Measurements from ENCODE around the gene GPATCH4.

GPATCH4 gene

DNA sequence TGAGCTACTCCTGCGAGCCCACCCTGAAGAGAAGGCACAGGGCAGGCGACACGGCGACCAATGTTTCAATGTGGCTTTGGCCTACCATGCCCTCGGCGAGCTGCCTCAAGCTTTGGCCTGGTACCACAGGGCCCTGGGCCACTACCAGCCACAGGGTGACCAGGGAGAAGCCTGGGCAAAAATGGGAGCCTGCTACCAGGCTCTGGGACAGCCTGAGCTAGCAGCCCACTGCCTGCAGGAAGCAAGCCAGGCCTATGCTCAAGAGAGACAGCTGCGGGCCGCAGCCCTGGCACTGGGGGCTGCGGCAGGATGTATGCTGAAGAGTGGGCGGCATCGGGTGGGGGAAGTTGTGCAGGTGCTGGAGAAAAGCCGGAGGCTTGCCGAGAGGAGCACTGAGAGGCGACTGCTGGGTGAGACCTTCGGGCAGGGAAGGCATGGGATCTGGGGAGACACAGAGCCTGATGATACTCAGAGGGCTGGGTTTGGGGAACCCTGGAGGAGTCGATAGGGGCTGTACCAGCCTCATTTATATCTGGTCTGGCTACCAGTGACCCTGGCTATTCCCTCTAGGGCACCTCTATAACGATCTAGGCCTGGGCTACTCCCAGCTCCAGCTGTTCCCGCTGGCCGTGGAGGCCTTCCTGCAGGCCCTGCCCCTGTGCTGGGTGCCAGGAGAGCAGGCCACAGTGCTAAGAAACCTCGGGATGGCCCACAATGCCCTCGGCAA, 19.5 kb downstream of the GPATCH4 start:
- Mint-ChIP-seq H3K27me3 (no peaks in the 10 kb centered on the region), H3K4me1 (ENCODE audit: low read depth) (peaks cover 41% of the 10 kb centered on the region), H3K27ac (peak overlapping the region; percentile 98), H3K4me3 (peak overlapping the region; percentile 97), H3K9me3 (no peaks in the 10 kb centered on the region), H3K36me3 (ENCODE audit: low read depth) (peaks cover 10% of the 10 kb centered on the region)

GRCh38 chr1:156579472-156579871, 21.8 kb downstream of the GPATCH4 start, which contains the start of gene TTC24:
Gene TTC24 (plus strand): TSS chr1:156579723. CDS start chr1:156581365, 1,642 bp downstream.
- H3K27ac Mint-ChIP-seq = no peak within 1 kb of the TSS
- H3K4me3 Mint-ChIP-seq = no peak within 1 kb of the TSS
- H3K9me3 Mint-ChIP-seq = no peaks in the 10 kb centered on the region
- peaks cover 38% of the 10 kb centered on the region for H3K4me1 Mint-ChIP-seq (ENCODE audit: low read depth)
- H3K27me3 Mint-ChIP-seq = no peaks in the 10 kb centered on the region
- no peaks in the 10 kb centered on the region for H3K36me3 Mint-ChIP-seq (ENCODE audit: low read depth)

GRCh38 chr1:156578055-156578454, 23.2 kb downstream of the GPATCH4 start:
- Mint-ChIP-seq H3K9me3 (no peaks in the 10 kb centered on the region), H3K27ac (no peak overlapping the region), H3K27me3 (peaks cover 3% of the 10 kb centered on the region), H3K4me3 (no peak overlapping the region), H3K36me3 (ENCODE audit: low read depth) (no peaks in the 10 kb centered on the region), H3K4me1 (ENCODE audit: low read depth) (peaks cover 24% of the 10 kb centered on the region)

GRCh38 chr1:156577550-156577949, 23.7 kb downstream of the GPATCH4 start:
- Mint-ChIP-seq H3K4me1 (ENCODE audit: low read depth) (peaks cover 23% of the 10 kb centered on the region), H3K27me3 (peaks cover 8% of the 10 kb centered on the region), H3K27ac (no peak overlapping the region), H3K36me3 (ENCODE audit: low read depth) (peaks cover under 1% of the 10 kb centered on the region), H3K9me3 (no peaks in the 10 kb centered on the region), H3K4me3 (no peak overlapping the region)

- H3K36me3 Mint-ChIP-seq (ENCODE audit: low read depth) = peaks cover 4% of the 10 kb centered on the region
- H3K4me1 Mint-ChIP-seq (ENCODE audit: low read depth) = peaks cover 24% of the 10 kb centered on the region
- peaks cover 25% of the 10 kb centered on the region for H3K27me3 Mint-ChIP-seq
- H3K4me3 Mint-ChIP-seq = no peak overlapping the region
- H3K27ac Mint-ChIP-seq = no peak overlapping the region
- no peaks in the 10 kb centered on the region for H3K9me3 Mint-ChIP-seq
These were observed 27.1 kb downstream of the GPATCH4 start for GRCh38 chr1:156574039-156574633.

DNA sequence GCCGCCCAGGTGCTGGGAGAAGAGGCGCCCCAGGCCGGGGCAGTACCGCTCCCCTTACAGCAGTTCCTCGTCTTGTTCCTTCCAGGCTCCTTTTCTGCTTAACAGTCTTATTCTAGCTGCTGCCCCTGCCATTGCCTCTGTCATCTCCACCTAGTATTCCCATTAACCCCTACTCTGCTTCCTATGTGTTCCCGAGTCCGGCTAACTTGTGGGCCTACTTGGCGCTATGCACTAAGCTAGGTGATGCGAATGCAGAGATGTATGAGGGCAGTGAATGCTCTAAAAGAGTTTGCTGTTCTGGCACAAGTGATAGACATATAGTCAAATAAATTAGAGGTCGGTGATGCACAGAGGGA, 28.6 kb downstream of the GPATCH4 start:
- H3K9me3 Mint-ChIP-seq = no peaks in the 10 kb centered on the region
- H3K4me3 Mint-ChIP-seq = peak overlapping the region; percentile 100
- peak overlapping the region; percentile 89 for H3K27ac Mint-ChIP-seq
- peaks cover 4% of the 10 kb centered on the region for H3K36me3 Mint-ChIP-seq (ENCODE audit: low read depth)
- peaks cover 25% of the 10 kb centered on the region for H3K27me3 Mint-ChIP-seq
- peaks cover 24% of the 10 kb centered on the region for H3K4me1 Mint-ChIP-seq (ENCODE audit: low read depth)

DNA sequence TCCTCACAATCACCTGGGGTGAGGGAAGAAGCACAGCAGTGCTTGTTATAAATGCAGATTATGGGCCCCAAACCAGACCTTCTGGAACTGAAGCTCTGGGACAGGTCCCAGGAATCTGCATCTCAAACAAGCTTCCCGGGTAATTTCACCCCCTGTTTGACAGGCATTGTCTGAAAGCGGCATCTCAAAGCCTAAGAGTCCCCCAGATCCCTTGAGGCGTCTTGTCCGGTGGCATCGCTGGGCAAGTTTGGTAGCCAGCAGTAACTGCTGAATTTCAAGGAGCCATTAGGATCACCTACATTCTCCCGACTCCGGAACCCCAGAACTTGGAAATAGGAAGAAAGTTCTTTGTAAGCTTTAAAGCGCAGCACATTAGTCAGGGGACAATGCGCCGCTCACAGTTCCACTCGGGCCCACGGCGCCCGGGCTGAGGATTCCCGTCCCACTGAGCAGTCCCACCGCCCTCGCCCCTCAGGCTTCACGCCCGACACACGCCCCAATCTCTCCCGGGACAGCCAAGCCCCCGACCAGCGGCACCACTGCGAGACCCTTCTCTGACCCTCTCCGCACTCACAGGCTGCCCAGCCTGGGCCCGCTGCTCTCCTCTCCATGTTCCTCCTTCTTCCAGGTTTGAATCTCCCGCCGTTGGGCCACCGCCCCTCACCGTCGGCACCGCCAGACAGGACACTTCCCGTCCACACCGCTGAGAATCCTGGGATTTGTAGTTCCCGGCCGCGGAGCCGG, 29.2 kb downstream of the GPATCH4 start, which contains the start of gene IQGAP3:
IQGAP3 (minus strand) TSS at position 647 of the 744 bp plus-strand sequence; CDS start at position 611, 36 bp downstream.
- H3K27ac Mint-ChIP-seq = peak within 1 kb of the TSS; percentile 89
- peaks cover 24% of the 10 kb centered on the region for H3K4me1 Mint-ChIP-seq (ENCODE audit: low read depth)
- H3K36me3 Mint-ChIP-seq (ENCODE audit: low read depth) = peaks cover 4% of the 10 kb centered on the region
- peak within 1 kb of the TSS; percentile 100 for H3K4me3 Mint-ChIP-seq
- peaks cover 25% of the 10 kb centered on the region for H3K27me3 Mint-ChIP-seq
- H3K9me3 Mint-ChIP-seq = no peaks in the 10 kb centered on the region

GRCh38 chr1:156571261-156571852, 29.9 kb downstream of the GPATCH4 start:
- peak overlapping the region; percentile 100 for H3K4me3 Mint-ChIP-seq
- peaks cover 4% of the 10 kb centered on the region for H3K36me3 Mint-ChIP-seq (ENCODE audit: low read depth)

DNA sequence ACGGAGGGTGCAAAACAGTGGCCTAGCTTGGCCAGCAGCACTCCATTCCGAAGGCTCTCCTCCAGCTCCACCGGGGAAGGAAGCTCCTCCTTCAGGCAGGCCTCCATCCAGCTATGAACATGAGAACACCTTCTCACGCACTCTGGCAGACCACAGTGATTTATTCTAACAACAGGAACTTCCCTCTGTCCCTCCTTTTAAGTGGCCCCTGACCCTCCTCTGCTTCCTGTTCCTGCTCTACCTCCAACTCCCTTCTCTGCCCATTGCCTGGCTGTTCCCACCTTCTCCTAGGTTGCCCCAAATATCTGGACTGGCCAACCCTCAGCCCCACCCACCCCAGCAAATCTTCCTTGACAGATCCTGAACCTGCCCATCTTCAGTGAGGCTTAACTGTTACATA, 34.8 kb downstream of the GPATCH4 start:
- no peak overlapping the region for H3K4me3 Mint-ChIP-seq
- H3K36me3 Mint-ChIP-seq (ENCODE audit: low read depth) = no peaks in the 10 kb centered on the region
- no peaks in the 10 kb centered on the region for H3K9me3 Mint-ChIP-seq
- peaks cover 9% of the 10 kb centered on the region for H3K4me1 Mint-ChIP-seq (ENCODE audit: low read depth)
- peaks cover 6% of the 10 kb centered on the region for H3K27me3 Mint-ChIP-seq
- no peak overlapping the region for H3K27ac Mint-ChIP-seq

More at GRCh38 chr1:156571261-156571852, 29.9 kb downstream of the GPATCH4 start:
- H3K27me3 Mint-ChIP-seq = peaks cover 25% of the 10 kb centered on the region
- no peak overlapping the region for H3K27ac Mint-ChIP-seq
- H3K4me1 Mint-ChIP-seq (ENCODE audit: low read depth) = peaks cover 24% of the 10 kb centered on the region
- no peaks in the 10 kb centered on the region for H3K9me3 Mint-ChIP-seq

- Mint-ChIP-seq H3K27me3 (no peaks in the 10 kb centered on the region), H3K36me3 (ENCODE audit: low read depth) (no peaks in the 10 kb centered on the region), H3K27ac (no peak overlapping the region), H3K4me1 (ENCODE audit: low read depth) (no peaks in the 10 kb centered on the region), H3K4me3 (no peak overlapping the region), H3K9me3 (no peaks in the 10 kb centered on the region)
These were observed 35.8 kb downstream of the GPATCH4 start for GRCh38 chr1:156565519-156565918.

DNA sequence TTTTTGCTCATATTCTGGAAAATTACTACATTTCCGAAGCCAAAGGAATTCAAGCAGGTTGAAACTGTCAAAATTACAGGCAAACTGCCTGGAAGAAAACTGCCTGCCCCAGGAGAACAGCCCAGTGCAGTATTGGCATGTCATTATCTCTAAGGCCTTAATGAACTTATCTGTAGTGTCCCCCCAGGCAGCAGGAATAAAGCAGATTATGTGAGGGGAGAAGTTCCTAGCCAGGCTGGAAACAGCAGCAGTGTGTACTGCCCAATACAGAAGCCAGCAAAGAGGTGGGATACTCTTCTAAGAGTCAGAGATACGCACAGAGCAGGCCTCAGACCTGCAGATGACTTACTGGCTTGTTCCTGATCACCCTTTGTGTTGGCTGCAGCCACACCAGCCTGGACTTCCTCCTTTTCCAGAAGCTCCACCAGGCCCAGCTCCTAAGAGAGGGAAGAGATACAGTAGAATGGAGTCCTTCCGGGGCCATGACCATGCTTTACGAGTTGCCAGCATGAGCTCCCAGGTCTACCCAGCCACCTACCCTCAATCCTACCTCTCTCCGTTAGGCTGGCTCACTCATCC, 40.6 kb downstream of the GPATCH4 start:
- no peak overlapping the region for H3K27ac Mint-ChIP-seq

GRCh38 chr1:156559797-156560385, 41.4 kb downstream of the GPATCH4 start:
- Mint-ChIP-seq H3K9me3 (no peaks in the 10 kb centered on the region), H3K27ac (no peak overlapping the region), H3K27me3 (no peaks in the 10 kb centered on the region), H3K4me1 (ENCODE audit: low read depth) (no peaks in the 10 kb centered on the region), H3K4me3 (no peak overlapping the region), H3K36me3 (ENCODE audit: low read depth) (no peaks in the 10 kb centered on the region)

More for the DNA sequence above, 40.6 kb downstream of the GPATCH4 start:
- no peaks in the 10 kb centered on the region for H3K27me3 Mint-ChIP-seq
- no peaks in the 10 kb centered on the region for H3K4me1 Mint-ChIP-seq (ENCODE audit: low read depth)
- H3K9me3 Mint-ChIP-seq = no peaks in the 10 kb centered on the region
- H3K36me3 Mint-ChIP-seq (ENCODE audit: low read depth) = no peaks in the 10 kb centered on the region
- H3K4me3 Mint-ChIP-seq = no peak overlapping the region

- Mint-ChIP-seq H3K36me3 (ENCODE audit: low read depth) (no peaks in the 10 kb centered on the region), H3K9me3 (no peaks in the 10 kb centered on the region), H3K27me3 (no peaks in the 10 kb centered on the region), H3K4me3 (no peak overlapping the region), H3K27ac (no peak overlapping the region), H3K4me1 (ENCODE audit: low read depth) (no peaks in the 10 kb centered on the region)
These were observed 42.0 kb downstream of the GPATCH4 start for GRCh38 chr1:156559086-156559796.

DNA sequence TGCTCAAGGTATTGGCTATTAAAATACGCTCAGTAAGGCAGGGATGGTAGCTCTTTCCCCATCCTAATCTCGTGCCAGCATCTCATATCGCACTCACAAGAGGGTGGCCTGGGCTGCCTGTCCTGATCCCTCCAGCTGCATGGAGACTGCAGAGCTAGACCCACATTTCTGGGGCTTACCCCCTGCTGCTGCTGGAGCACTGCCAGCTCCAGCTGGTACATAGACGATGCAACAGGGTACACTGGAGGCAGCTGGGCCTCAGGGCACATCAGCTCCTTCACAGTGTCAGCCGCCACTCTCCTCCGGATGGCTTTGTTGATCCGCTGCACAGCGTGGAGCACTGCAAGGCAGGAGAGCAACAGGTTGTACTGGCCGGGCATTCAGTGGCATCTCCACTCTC, 44.9 kb downstream of the GPATCH4 start:
- no peak overlapping the region for H3K27ac Mint-ChIP-seq
- H3K4me1 Mint-ChIP-seq (ENCODE audit: low read depth) = peaks cover 12% of the 10 kb centered on the region
- H3K36me3 Mint-ChIP-seq (ENCODE audit: low read depth) = no peaks in the 10 kb centered on the region

More for the DNA sequence above, 44.9 kb downstream of the GPATCH4 start:
- Mint-ChIP-seq H3K4me3 (no peak overlapping the region), H3K27me3 (no peaks in the 10 kb centered on the region), H3K9me3 (no peaks in the 10 kb centered on the region)

Data from stimulated activated naive CD8-positive, alpha-beta T cell treated with anti-CD3 and anti-CD28 coated beads, Interleukin-15, Interleukin-2, amounts not matched to agents 100 ng/mL and 50 ng/mL, for 24 hours (primary cell).